ENCODE results near the gene DIO3.

Gene DIO3

GRCh38 chr14:101596742-101597141 is 35.4 kb downstream of the DIO3 start:
- H3K9me3 ChIP-seq (ENCODE audit: insufficient read depth, low read depth, low read length) = peaks cover 5% of the 10 kb centered on the region
- H3K27me3 ChIP-seq (ENCODE audit: insufficient read depth, low read length) = no peaks in the 10 kb centered on the region; the same call in 1 of the 2 replicates
- H3K4me3 ChIP-seq (ENCODE audit: low read length) = no peak overlapping the region
- H3K36me3 ChIP-seq (ENCODE audit: insufficient read depth, low read depth, low read length) = no peaks in the 10 kb centered on the region
- H3K27ac ChIP-seq (ENCODE audit: low read length) = no peak overlapping the region
- H3K4me1 ChIP-seq (ENCODE audit: insufficient read depth, low read length) = no peaks in the 10 kb centered on the region
- no peak overlapping the region for H3K9ac ChIP-seq (ENCODE audit: low read depth, low read length)

- Histone ChIP-seq H3K27me3 (ENCODE audit: insufficient read depth, low read length) (no peaks in the 10 kb centered on the region; the same call in 1 of the 2 replicates), H3K27ac (ENCODE audit: low read length) (no peak overlapping the region), H3K4me1 (ENCODE audit: insufficient read depth, low read length) (no peaks in the 10 kb centered on the region), H3K9me3 (ENCODE audit: insufficient read depth, low read depth, low read length) (peaks cover 5% of the 10 kb centered on the region), H3K36me3 (ENCODE audit: insufficient read depth, low read depth, low read length) (no peaks in the 10 kb centered on the region), H3K4me3 (ENCODE audit: low read length) (no peak overlapping the region), H3K9ac (ENCODE audit: low read depth, low read length) (no peak overlapping the region)
Measured at GRCh38 chr14:101598159-101598558, 36.9 kb downstream of the DIO3 start.

GRCh38 chr14:101598571-101599233 is 37.4 kb downstream of the DIO3 start:
- no peaks in the 10 kb centered on the region; the same call in 1 of the 2 replicates for H3K27me3 ChIP-seq (ENCODE audit: insufficient read depth, low read length)
- no peak overlapping the region for H3K9ac ChIP-seq (ENCODE audit: low read depth, low read length)
- no peak overlapping the region for H3K27ac ChIP-seq (ENCODE audit: low read length)
- H3K36me3 ChIP-seq (ENCODE audit: insufficient read depth, low read depth, low read length) = no peaks in the 10 kb centered on the region
- no peak overlapping the region for H3K4me3 ChIP-seq (ENCODE audit: low read length)
- H3K4me1 ChIP-seq (ENCODE audit: insufficient read depth, low read length) = no peaks in the 10 kb centered on the region
- H3K9me3 ChIP-seq (ENCODE audit: insufficient read depth, low read depth, low read length) = peaks cover 5% of the 10 kb centered on the region

- Histone ChIP-seq H3K4me3 (ENCODE audit: low read length) (no peak overlapping the region), H3K9me3 (ENCODE audit: insufficient read depth, low read depth, low read length) (peaks cover 5% of the 10 kb centered on the region), H3K27ac (ENCODE audit: low read length) (no peak overlapping the region), H3K4me1 (ENCODE audit: insufficient read depth, low read length) (no peaks in the 10 kb centered on the region), H3K27me3 (ENCODE audit: insufficient read depth, low read length) (no peaks in the 10 kb centered on the region; the same call in 1 of the 2 replicates), H3K36me3 (ENCODE audit: insufficient read depth, low read depth, low read length) (no peaks in the 10 kb centered on the region), H3K9ac (ENCODE audit: low read depth, low read length) (no peak overlapping the region)
Measured at GRCh38 chr14:101599234-101599885, 38.1 kb downstream of the DIO3 start.

- H3K9ac ChIP-seq (ENCODE audit: low read depth, low read length) = no peak overlapping the region
- H3K4me1 ChIP-seq (ENCODE audit: insufficient read depth, low read length) = no peaks in the 10 kb centered on the region
- H3K27me3 ChIP-seq (ENCODE audit: insufficient read depth, low read length) = no peaks in the 10 kb centered on the region; the same call in 1 of the 2 replicates
Measured at GRCh38 chr14:101600336-101600890, 39.1 kb downstream of the DIO3 start.

GRCh38 chr14:101600891-101601605 is 39.8 kb downstream of the DIO3 start:
- no peak overlapping the region for H3K9ac ChIP-seq (ENCODE audit: low read depth, low read length)

More at GRCh38 chr14:101600336-101600890, 39.1 kb downstream of the DIO3 start:
- H3K27ac ChIP-seq (ENCODE audit: low read length) = no peak overlapping the region
- H3K36me3 ChIP-seq (ENCODE audit: insufficient read depth, low read depth, low read length) = no peaks in the 10 kb centered on the region
- peaks cover 5% of the 10 kb centered on the region for H3K9me3 ChIP-seq (ENCODE audit: insufficient read depth, low read depth, low read length)
- no peak overlapping the region for H3K4me3 ChIP-seq (ENCODE audit: low read length)

GRCh38 chr14:101601606-101602465 is 40.5 kb downstream of the DIO3 start:
- no peak overlapping the region for H3K27ac ChIP-seq (ENCODE audit: low read length)
- H3K4me1 ChIP-seq (ENCODE audit: insufficient read depth, low read length) = no peaks in the 10 kb centered on the region
- no peak overlapping the region for H3K9ac ChIP-seq (ENCODE audit: low read depth, low read length)
- H3K27me3 ChIP-seq (ENCODE audit: insufficient read depth, low read length) = no peaks in the 10 kb centered on the region; the same call in 1 of the 2 replicates
- no peaks in the 10 kb centered on the region for H3K36me3 ChIP-seq (ENCODE audit: insufficient read depth, low read depth, low read length)
- H3K9me3 ChIP-seq (ENCODE audit: insufficient read depth, low read depth, low read length) = no peaks in the 10 kb centered on the region; the same call in 1 of the 2 replicates
- H3K4me3 ChIP-seq (ENCODE audit: low read length) = no peak overlapping the region

More at GRCh38 chr14:101600891-101601605, 39.8 kb downstream of the DIO3 start:
- H3K4me3 ChIP-seq (ENCODE audit: low read length) = no peak overlapping the region
- H3K27ac ChIP-seq (ENCODE audit: low read length) = no peak overlapping the region
- H3K4me1 ChIP-seq (ENCODE audit: insufficient read depth, low read length) = no peaks in the 10 kb centered on the region
- H3K9me3 ChIP-seq (ENCODE audit: insufficient read depth, low read depth, low read length) = peaks cover 5% of the 10 kb centered on the region; the same call in 1 of the 2 replicates
- no peaks in the 10 kb centered on the region for H3K36me3 ChIP-seq (ENCODE audit: insufficient read depth, low read depth, low read length)
- no peaks in the 10 kb centered on the region; the same call in 1 of the 2 replicates for H3K27me3 ChIP-seq (ENCODE audit: insufficient read depth, low read length)

- Histone ChIP-seq H3K9ac (ENCODE audit: low read depth, low read length) (no peak overlapping the region), H3K9me3 (ENCODE audit: insufficient read depth, low read depth, low read length) (no peaks in the 10 kb centered on the region; the same call in 1 of the 2 replicates), H3K27me3 (ENCODE audit: insufficient read depth, low read length) (no peaks in the 10 kb centered on the region; the same call in 1 of the 2 replicates), H3K4me1 (ENCODE audit: insufficient read depth, low read length) (no peaks in the 10 kb centered on the region), H3K27ac (ENCODE audit: low read length) (no peak overlapping the region), H3K36me3 (ENCODE audit: insufficient read depth, low read depth, low read length) (no peaks in the 10 kb centered on the region), H3K4me3 (ENCODE audit: low read length) (no peak overlapping the region)
Measured at GRCh38 chr14:101602466-101602840, 41.2 kb downstream of the DIO3 start.

- Histone ChIP-seq H3K9ac (ENCODE audit: low read depth, low read length) (no peak overlapping the region), H3K9me3 (ENCODE audit: insufficient read depth, low read depth, low read length) (no peaks in the 10 kb centered on the region; the same call in 1 of the 2 replicates), H3K4me3 (ENCODE audit: low read length) (no peak overlapping the region), H3K4me1 (ENCODE audit: insufficient read depth, low read length) (no peaks in the 10 kb centered on the region), H3K27me3 (ENCODE audit: insufficient read depth, low read length) (peaks cover 6% of the 10 kb centered on the region; the same call in 1 of the 2 replicates), H3K36me3 (ENCODE audit: insufficient read depth, low read depth, low read length) (no peaks in the 10 kb centered on the region), H3K27ac (ENCODE audit: low read length) (no peak overlapping the region)
Measured at GRCh38 chr14:101603096-101603495, 41.8 kb downstream of the DIO3 start.

GRCh38 chr14:101604228-101604934 is 43.1 kb downstream of the DIO3 start:
- no peak overlapping the region for H3K9ac ChIP-seq (ENCODE audit: low read depth, low read length)
- no peak overlapping the region for H3K27ac ChIP-seq (ENCODE audit: low read length)
- no peaks in the 10 kb centered on the region for H3K36me3 ChIP-seq (ENCODE audit: insufficient read depth, low read depth, low read length)
- no peak overlapping the region for H3K4me3 ChIP-seq (ENCODE audit: low read length)
- H3K4me1 ChIP-seq (ENCODE audit: insufficient read depth, low read length) = no peaks in the 10 kb centered on the region
- H3K9me3 ChIP-seq (ENCODE audit: insufficient read depth, low read depth, low read length) = no peaks in the 10 kb centered on the region
- peaks cover 12% of the 10 kb centered on the region; the same call in 1 of the 2 replicates for H3K27me3 ChIP-seq (ENCODE audit: insufficient read depth, low read length)
